Measurements from ENCODE around the gene ESAM.
A peak's percentile ranks its signal among the peaks of the same experiment; 100 is the strongest.

DNA sequence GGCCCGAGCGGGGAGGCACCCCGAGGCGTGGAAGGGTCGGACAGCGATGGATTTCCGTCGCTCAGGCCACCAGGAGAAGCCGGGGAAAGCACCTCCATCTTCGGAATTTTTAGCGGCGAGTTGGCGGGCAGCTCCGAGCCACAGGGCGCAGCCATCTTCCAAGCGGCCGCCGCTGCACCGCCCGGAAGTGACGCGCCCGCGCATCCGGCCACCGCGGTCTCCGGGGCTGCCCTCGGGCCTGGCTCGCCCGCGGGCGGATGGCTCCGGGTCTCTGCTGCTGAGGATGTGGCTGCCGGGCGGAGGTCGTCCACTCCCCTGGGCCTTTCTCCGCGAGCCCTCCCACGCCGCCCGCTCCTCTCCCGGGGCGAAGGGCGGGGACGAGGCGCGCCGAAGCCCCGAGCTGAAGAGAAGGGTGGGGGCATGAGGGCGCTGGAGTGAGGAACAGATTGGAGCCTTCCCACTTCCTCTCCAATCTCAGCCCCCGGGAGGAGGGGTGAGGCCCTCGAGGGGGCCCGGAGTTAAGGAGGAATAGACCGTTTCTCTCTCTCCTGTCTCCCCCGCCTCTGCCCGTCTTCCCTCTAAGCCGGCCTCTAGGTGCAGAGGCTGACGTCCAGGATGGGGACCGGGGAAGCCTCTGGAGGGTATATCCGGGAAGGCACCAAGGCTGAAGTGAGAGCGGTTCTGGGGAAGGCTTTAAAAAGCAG, 38.3 kb upstream of the ESAM start, which contains the start of gene MSANTD2:
- TF ChIP-seq, protein P1, sequence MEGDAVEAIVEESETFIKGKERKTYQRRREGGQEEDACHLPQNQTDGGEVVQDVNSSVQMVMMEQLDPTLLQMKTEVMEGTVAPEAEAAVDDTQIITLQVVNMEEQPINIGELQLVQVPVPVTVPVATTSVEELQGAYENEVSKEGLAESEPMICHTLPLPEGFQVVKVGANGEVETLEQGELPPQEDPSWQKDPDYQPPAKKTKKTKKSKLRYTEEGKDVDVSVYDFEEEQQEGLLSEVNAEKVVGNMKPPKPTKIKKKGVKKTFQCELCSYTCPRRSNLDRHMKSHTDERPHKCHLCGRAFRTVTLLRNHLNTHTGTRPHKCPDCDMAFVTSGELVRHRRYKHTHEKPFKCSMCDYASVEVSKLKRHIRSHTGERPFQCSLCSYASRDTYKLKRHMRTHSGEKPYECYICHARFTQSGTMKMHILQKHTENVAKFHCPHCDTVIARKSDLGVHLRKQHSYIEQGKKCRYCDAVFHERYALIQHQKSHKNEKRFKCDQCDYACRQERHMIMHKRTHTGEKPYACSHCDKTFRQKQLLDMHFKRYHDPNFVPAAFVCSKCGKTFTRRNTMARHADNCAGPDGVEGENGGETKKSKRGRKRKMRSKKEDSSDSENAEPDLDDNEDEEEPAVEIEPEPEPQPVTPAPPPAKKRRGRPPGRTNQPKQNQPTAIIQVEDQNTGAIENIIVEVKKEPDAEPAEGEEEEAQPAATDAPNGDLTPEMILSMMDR (IDR thresholded peaks at IDR 0.05) = no peak
- peak; percentile 72 to 85 for TF ChIP-seq POLR2A (IDR thresholded peaks at IDR 0.05)
